Spinal cord (tissue), 10 donors: Measurements from ENCODE around the gene ZBTB16. TPM values are rescaled to one million over a fixed set of nuclear protein-coding genes. Genes with fewer than 3 reads are reported as not detected.

Experiments
- DNase-seq, 6 donors: peaks; one replicate each; pipeline versions ENCODE4 v3.0.0 to v3.0.0-alpha.2; 2013 to 2015; ENCODE audit warnings: low spot score in 6 of 6, low read depth in 4 of 6
- H3K27ac ChIP-seq: one replicate; pipeline ENCODE4 v1.5.1; 2013; ENCODE audit warnings: low read depth, low read length, control low read depth
- H3K27me3 ChIP-seq: one replicate; pipeline ENCODE4 v1.6.1; 2013; ENCODE audit warnings: low read length; ENCODE audit not compliant: control insufficient read depth, insufficient read depth
- H3K36me3 ChIP-seq: one replicate; pipeline ENCODE4 v1.6.1; 2013; ENCODE audit warnings: low read length; ENCODE audit not compliant: control insufficient read depth, insufficient read depth
- H3K4me1 ChIP-seq: one replicate; pipeline ENCODE4 v1.6.1; 2013; ENCODE audit warnings: low read length; ENCODE audit not compliant: control insufficient read depth, insufficient read depth
- H3K4me3 ChIP-seq: one replicate; pipeline ENCODE4 v1.5.1; 2013; ENCODE audit warnings: low read depth, low read length, control low read depth
- H3K9me3 ChIP-seq: one replicate; pipeline ENCODE4 v1.6.1; 2013; ENCODE audit warnings: low read length; ENCODE audit not compliant: control insufficient read depth, insufficient read depth
- WGBS: methylation state at CpG from one replicate; pipeline ENCODE4 v1.1.5; 2013; ENCODE audit warnings: missing lambda C conversion rate; ENCODE audit not compliant: insufficient coverage; 5-methylcytosine and 5-hydroxymethylcytosine counted together
- polyA plus RNA-seq, 2 donors: library from polyadenylated mRNA; unstranded; fragments of 120-200 nt; gene quantifications; one replicate each; pipeline ENCODE4 v1.2.1, GENCODE V29; 2013; ENCODE audit not compliant: insufficient read length in 2 of 2
- total RNA-seq, 2 donors: library from RNA; depleted of rRNA in 1 of 2; stranded (reverse); fragments of 120-200 nt in 1 of 2; fragments of >200 nt in 1 of 2; gene quantifications; one replicate each; pipeline versions ENCODE4 v1.2.3 to v1.2.4, GENCODE V29; 2013 to 2014
- donor health status: healthy.

The ZBTB16 gene
- total and polyA plus RNA-seq, 4 donors = 4.5 to 17.9 (median 9.2) TPM

DNA sequence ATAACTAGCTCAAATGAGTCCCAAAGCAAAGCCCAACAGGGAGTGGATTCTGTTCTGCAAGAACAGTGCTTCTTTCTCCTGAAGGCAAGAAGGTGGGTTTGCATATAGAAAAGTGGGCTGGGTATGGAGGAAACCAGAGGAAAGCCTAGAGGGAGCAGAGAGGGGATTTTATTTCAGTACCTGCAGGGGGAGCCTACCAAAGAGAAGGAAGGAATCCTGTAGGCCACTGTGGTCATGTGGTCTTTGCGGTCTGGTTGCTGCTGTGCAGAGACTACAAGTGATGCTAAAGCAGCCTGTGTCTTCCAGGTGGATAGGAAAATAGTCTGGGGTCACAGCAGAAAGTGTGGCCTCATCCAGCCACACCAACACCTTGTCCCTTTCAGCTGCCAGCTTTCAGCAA, 33.2 kb upstream of the ZBTB16 start:
- DNase-seq = peak in 1 of 6 donors; percentile 32
- Histone ChIP-seq H3K36me3 (no peaks in the 10 kb centered on the region), H3K4me1 (peaks cover 4% of the 10 kb centered on the region), H3K4me3 (no peak overlapping the region), H3K27ac (no peak overlapping the region), H3K9me3 (no peaks in the 10 kb centered on the region), H3K27me3 (peaks cover 6% of the 10 kb centered on the region)
- WGBS = 50% methylated on average over 1 of the region's 1 CpG

DNA sequence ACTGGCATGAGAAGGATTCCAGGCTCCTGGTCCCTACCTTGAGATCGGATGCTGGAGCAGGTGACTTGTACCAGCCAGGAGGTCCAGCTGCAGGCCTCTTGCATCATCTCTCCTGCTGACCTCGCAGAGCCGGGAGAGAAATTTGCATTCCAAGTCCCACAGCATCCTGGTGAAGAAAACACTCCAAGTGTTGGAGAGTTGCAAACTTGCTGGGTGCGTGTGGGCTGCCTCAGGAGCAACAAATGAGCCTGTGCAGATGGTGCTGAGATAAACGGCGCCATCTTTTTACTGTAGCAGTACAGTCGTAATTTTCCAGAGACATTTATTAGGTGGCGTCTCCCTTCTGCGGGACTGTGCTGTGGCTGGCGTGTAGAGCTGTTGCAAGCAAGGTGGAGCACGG, 32.1 kb upstream of the ZBTB16 start:
- Histone ChIP-seq H3K4me1 (peaks cover 11% of the 10 kb centered on the region), H3K4me3 (no peak overlapping the region), H3K27me3 (peaks cover 6% of the 10 kb centered on the region), H3K9me3 (no peaks in the 10 kb centered on the region), H3K27ac (no peak overlapping the region), H3K36me3 (no peaks in the 10 kb centered on the region)
- WGBS = 73% methylated on average over 10 of the region's 11 CpGs
- DNase-seq = peak in 1 of 6 donors; percentile 67

DNA sequence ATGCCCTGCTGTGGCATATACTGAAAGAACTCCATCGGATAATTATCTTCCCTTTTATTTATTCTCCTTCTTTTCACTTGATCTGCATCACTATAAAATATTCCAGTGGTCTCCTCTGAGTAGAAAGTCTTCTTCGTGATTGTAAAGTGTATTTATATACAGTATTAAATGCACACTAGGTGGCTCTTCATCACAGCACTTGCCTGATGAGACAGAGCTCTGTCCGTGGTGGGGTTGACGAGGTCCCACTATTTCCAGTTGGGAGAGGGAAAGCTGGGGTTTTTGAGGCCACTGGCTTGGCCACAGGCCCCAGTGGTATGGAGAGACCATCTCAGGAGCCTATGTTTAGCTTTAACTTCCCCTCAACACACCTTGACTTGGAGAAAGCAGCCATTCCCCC, 31.6 kb upstream of the ZBTB16 start:
- peak in 1 of 6 donors; percentile 54 for DNase-seq
- Histone ChIP-seq H3K27me3 (peaks cover 6% of the 10 kb centered on the region), H3K4me1 (peaks cover 11% of the 10 kb centered on the region), H3K27ac (no peak overlapping the region), H3K36me3 (no peaks in the 10 kb centered on the region), H3K4me3 (no peak overlapping the region), H3K9me3 (no peaks in the 10 kb centered on the region)
- no CpG with 5 or more reads among the region's 4 CpGs for WGBS

DNA sequence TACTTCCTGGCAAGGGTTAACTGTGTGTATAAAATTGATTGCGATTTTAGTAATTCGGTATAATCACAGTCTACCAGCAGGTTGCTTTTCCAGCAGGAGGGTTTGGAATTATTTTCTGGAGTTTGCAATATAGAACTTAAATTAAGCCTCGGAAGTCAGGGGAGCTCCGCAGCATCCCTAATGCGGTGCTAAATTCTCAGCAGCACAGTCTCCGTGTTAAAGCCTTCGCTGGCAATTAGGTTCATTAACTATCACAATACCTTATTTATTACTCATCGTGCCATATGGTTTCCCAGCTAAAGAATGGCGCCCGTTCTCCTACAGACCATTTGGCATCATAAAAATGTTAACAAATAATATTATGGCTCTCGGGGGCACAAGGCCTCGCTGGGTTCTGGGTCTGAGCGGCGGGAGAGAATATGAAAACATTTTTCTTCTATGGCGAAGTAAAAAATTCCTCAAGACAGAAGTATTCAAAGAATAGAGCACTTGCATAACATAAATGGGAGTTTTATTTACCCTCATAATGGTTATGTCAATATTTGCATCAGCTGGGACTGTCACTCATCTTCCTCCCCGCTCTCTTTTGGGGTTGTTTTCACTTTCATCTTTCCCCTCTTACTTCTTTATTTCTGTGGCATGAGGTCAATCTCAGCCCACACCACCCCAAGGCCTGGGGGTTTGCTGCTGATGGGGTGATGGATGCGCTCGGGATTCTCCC, 28.1 kb upstream of the ZBTB16 start:
- no peak overlapping the region for H3K27ac ChIP-seq
- peaks cover 8% of the 10 kb centered on the region for H3K27me3 ChIP-seq
- no peaks in the 10 kb centered on the region for H3K36me3 ChIP-seq
- 35% methylated on average over 2 of the region's 18 CpGs for WGBS
- peaks cover 25% of the 10 kb centered on the region for H3K4me1 ChIP-seq
- no peak overlapping the region for H3K4me3 ChIP-seq
- DNase-seq = peak in 1 of 6 donors; percentile 92
- no peaks in the 10 kb centered on the region for H3K9me3 ChIP-seq

DNA sequence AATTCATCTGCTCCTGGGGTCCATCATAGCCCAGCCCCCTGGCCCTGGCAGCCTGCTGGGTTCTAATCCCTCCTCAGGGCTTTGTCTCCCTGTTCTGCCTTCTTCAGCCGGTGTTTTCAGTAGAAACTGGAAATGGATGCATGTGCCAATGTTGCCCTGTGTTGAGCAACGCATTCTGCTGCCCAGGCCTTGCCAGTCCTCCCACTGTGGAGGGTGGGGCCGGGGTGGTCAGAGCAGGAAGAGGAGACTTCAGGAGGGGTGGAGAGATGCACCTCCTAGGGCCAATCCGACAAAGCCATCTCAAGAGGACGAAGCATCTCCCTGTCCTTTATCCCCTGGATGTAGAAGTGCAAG, 27.6 kb upstream of the ZBTB16 start:
- Histone ChIP-seq H3K4me3 (no peak overlapping the region), H3K27ac (no peak overlapping the region), H3K27me3 (peaks cover 12% of the 10 kb centered on the region), H3K4me1 (peaks cover 27% of the 10 kb centered on the region), H3K9me3 (no peaks in the 10 kb centered on the region), H3K36me3 (no peaks in the 10 kb centered on the region)
- 76% methylated on average over 4 of the region's 5 CpGs for WGBS
- no peak for DNase-seq

DNA sequence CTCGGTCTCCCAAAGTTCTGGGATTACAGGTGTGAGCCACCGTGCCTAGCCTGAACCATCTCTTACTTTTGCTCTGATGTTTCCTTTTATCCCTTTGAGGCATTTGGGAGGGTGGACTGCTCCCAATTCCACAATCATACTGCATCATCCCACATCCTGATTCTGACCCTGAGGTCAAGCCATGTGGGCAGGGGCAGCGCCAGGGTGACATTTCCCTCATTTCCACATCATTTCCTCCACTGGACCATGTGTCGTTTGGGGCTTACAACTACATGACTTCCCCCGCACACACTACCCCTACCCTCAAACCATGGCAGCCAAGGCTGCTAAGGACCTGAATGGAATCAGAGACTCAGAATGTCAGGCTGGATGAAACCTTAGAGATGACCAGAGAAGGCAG, 26.4 kb upstream of the ZBTB16 start:
- peaks cover 13% of the 10 kb centered on the region for H3K27me3 ChIP-seq
- H3K9me3 ChIP-seq = no peaks in the 10 kb centered on the region
- whole genome bisulfite sequencing = 93% methylated on average over 4 of the region's 5 CpGs
- H3K4me1 ChIP-seq = peaks cover 23% of the 10 kb centered on the region
- no peak overlapping the region for H3K27ac ChIP-seq
- H3K4me3 ChIP-seq = no peak overlapping the region
- H3K36me3 ChIP-seq = no peaks in the 10 kb centered on the region
- no peak for DNase-seq

DNA sequence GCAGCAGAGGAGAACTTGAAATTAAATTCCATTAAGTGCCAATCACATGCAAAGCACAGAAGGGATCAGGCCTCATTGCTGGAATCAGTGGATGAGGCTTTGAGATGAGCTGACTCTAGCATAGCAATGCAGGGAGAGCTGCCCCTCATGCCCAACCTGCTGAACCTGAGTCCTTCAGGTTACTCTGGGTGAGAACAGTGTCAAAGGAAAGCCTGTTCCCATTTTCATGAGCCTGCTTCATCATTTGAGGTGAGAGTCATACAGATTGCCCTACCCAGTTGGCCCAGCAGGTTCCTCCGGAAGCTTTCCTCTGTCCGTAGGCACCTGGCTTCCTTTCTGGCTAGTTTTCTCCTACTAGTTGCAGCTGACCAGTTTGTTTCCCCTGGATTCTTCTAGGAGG, 25.9 kb upstream of the ZBTB16 start:
- no peak for DNase-seq
- 78% methylated on average over 2 of the region's 2 CpGs for WGBS
- no peaks in the 10 kb centered on the region for H3K36me3 ChIP-seq
- H3K4me1 ChIP-seq = peaks cover 23% of the 10 kb centered on the region
- no peak overlapping the region for H3K27ac ChIP-seq
- H3K9me3 ChIP-seq = no peaks in the 10 kb centered on the region
- H3K27me3 ChIP-seq = peaks cover 13% of the 10 kb centered on the region
- no peak overlapping the region for H3K4me3 ChIP-seq

DNA sequence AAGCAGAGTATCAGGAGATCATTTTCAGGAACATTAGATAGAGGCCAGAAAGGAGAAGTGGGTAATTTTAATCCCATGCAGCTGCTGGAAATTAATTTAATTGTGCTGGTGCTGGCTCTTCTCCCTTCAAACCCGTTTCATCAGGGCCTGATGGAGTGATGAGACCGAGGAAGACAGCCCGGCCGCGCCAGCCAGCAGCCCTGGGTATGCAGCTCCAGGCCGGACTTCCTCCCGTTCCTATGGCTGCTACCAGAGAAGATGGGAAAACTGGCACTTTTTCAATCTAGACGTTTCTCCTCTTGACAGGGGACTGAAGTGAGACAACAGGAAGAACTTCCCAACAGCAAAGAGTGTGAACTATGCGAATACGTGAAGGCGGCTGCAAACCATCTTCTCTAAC, 24.6 kb upstream of the ZBTB16 start:
- Histone ChIP-seq H3K4me3 (no peak overlapping the region), H3K4me1 (peaks cover 23% of the 10 kb centered on the region), H3K27me3 (peaks cover 13% of the 10 kb centered on the region), H3K9me3 (no peaks in the 10 kb centered on the region), H3K27ac (no peak overlapping the region), H3K36me3 (no peaks in the 10 kb centered on the region)
- WGBS = 96% methylated on average over 7 of the region's 11 CpGs
- DNase-seq = peak in 1 of 6 donors; percentile 25

DNA sequence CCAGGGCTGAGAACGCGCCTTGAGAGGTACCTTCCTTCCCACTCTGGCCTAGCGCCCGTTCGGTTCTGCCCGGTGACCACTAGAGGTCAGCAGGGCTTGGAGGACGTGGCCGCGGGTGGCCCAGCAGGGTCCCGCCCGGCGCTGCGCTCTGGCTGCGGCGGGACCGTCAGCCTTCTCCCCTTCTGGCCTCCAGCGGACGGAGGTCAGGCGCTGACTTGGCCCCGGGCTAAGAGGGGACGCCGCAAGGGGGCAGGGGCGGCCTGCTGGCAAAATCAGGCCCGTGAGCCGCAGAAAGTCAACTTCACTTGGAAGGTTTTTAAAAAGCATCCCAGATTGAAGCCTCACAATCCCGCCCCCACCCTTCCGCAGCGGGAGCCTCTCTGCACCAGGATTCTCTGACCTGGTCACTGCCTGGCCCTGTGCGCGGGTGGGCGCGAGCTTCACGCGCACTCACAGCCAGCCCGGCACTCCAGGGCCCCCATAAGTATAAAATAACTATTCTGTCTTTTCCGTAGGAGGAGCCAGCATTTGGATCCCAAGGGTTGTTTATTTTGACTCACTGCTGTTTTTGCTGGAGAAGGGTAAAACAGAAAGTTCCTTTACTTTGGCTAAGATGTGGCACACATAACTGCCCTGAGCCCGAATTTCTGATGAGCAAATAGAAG, 23.2 kb upstream of the ZBTB16 start:
- Histone ChIP-seq H3K36me3 (no peaks in the 10 kb centered on the region), H3K4me1 (peaks cover 23% of the 10 kb centered on the region), H3K9me3 (no peaks in the 10 kb centered on the region), H3K27me3 (peaks cover 11% of the 10 kb centered on the region), H3K27ac (peak overlapping the region; percentile 7), H3K4me3 (peak overlapping the region; percentile 18)
- 4% methylated on average over 30 of the region's 37 CpGs for whole genome bisulfite sequencing
- DNase-seq = peak in 3 of 6 donors; percentile 32 to 82 (median 81)

DNA sequence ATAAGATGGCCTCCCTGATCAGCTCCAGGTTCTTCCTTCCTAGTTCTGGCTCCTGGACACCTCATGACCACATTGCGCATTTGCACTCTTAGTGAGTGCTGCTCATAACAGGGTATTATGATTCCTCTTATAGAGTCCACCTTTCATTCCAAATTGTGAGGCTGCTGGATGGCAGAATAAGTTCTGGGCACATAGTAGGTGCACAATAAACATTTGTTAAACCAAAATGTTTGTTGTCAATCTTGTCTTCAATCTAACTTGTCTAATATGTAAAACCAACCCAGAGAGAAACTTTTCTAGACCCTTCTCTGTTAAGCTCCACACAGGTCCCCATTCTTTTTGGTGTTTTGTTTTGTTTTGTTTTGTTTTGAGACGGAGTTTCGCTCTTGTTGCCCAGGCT, 22.6 kb upstream of the ZBTB16 start:
- Histone ChIP-seq H3K4me1 (peaks cover 19% of the 10 kb centered on the region), H3K36me3 (no peaks in the 10 kb centered on the region), H3K9me3 (no peaks in the 10 kb centered on the region), H3K27me3 (peaks cover 11% of the 10 kb centered on the region), H3K27ac (peak overlapping the region; percentile 7), H3K4me3 (no peak overlapping the region)
- no peak for DNase-seq
- 100% methylated on average over 1 of the region's 3 CpGs for WGBS
